Activated effector memory CD4-positive, alpha-beta T cell treated with Interleukin-2 at 50 U/mL for 16 hours (primary cell): ENCODE results near the gene CCDC74B.
"Not testable (repeated sequence)": the region's sequence is repeated elsewhere in the genome, so short reads cannot be mapped to it uniquely, and the experiment has no call there.

ENCODE experiments used
- DNase-seq: peaks from one replicate; pipeline ENCODE4 v3.0.0-alpha.2; 2020

Gene CCDC74B

GRCh38 chr2:130165293-130166016, 20.5 kb upstream of the CCDC74B start:
- no peak for DNase-seq

DNA sequence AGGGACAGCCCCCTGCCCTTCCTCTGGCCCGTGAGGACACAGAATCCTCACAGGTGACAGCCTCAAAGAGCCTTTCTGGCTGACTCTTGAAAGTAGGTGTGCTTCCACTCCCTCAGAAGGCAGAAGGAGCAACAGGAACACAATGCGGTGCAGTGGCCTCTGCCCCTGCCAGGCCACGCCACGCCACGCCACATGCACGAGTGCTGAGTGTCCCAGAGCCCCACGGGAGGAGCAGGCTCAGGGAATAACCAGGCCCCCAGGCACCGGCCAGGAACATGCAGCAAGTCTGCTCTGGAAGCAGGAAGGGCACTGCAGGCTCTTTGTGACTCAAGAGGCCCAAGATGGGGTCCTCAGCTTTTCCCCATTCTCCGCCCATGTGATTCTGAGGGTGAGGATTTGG, 18.1 kb upstream of the CCDC74B start:
- no peak for DNase-seq

- not testable (repeated sequence) for DNase-seq
Measured at GRCh38 chr2:130162486-130162885, 17.6 kb upstream of the CCDC74B start.

DNA sequence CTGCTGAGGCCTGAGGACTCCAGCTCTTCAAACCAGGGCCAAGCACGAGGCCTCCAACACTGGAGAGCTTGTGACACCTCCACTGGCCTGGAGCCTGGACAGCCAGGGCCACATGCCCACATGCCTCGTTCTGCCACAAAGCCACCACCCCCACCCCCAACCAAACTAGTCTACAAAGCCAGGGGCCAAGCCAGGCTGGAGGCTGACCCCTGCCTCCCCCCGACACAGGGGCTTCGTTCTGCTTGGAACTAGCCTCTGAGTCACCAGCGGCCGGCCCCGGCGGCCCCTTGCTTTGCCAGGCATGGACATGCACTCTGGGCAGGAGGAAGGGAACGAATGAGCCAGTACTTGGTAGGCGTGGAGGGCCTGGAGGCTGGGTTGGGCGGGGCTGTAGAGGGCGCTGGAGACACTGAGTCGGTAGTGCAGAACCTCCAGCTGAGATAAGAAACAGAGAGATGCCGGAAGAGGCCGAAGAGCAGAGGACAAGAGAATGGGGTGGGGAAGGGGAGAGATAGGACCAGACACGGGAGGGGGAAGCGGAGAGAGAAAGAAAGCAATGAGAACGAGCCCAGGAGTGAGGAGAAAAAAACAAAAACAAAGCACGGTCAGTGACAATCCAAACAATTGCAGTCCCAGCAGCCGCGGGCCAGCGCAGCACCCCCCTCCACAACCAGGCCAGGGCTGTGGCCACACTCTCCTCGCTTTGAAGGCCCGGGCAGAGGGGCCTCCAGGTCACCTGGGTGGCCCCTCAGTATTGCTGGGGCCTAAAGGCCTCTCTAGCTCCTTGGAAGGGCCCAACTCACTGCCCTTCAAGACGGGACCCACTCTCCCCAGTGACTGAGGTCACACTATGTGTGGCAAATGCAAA, 16.2 kb upstream of the CCDC74B start:
- DNase-seq = not testable (repeated sequence)

DNA sequence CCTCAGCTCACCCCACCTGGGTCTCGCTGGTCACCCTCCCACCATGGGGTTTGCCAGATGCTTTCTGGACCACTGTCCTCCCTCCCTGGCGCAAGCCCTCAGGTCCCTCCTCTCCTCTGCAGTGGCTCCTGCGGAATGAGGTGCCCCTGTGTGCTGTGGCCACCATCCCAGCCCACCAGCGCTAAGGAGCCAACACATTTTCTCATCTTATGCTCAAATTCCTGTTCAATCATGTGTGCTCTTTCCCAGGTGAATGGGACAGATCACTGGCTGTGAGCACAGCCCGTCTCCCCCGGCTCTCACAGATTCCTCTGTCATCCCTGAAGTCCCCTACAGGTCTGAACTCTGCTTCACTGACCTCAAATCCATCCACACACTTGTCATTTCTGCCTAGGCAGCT, 15.2 kb upstream of the CCDC74B start:
- no peak for DNase-seq

DNA sequence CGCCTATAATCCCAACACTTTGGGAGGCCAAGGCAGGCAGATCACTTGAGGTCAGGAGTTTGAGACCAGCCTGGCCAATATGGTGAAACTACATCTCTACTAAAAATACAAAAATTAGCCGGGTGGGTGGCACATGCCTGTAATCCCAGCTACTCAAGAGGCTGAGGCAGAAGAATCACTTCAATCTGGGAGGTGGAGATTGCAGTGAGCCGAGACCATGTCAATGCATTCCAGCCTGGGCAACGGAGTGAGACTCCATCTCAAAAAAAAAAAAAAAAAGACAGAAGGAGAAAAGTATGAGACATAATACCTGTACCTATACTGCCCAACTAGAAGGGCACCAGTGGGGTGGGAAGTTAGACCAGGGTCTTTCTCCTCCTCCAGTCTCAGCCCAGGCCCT, 14.5 kb upstream of the CCDC74B start:
- not testable (repeated sequence) for DNase-seq

DNA sequence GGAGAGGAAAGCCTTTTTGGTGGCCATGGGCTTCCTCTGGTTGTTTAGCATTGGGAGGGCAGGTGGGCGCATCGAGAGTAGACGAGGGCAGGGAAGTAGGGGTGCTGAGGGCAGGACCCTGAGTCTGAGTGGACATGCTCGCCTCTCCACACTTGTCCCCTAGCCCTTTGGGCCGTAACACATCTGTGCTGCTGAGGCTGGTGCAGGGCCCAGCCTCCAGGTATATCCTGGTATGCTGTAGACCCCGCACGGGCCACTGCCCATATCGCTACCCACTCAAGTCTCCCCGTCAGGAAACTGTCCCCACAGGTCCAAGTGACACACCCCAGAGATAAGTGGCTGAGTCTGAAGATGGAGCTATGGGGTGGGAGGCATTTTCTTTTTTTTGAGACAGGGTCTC, 13.7 kb upstream of the CCDC74B start:
- no peak for DNase-seq

DNA sequence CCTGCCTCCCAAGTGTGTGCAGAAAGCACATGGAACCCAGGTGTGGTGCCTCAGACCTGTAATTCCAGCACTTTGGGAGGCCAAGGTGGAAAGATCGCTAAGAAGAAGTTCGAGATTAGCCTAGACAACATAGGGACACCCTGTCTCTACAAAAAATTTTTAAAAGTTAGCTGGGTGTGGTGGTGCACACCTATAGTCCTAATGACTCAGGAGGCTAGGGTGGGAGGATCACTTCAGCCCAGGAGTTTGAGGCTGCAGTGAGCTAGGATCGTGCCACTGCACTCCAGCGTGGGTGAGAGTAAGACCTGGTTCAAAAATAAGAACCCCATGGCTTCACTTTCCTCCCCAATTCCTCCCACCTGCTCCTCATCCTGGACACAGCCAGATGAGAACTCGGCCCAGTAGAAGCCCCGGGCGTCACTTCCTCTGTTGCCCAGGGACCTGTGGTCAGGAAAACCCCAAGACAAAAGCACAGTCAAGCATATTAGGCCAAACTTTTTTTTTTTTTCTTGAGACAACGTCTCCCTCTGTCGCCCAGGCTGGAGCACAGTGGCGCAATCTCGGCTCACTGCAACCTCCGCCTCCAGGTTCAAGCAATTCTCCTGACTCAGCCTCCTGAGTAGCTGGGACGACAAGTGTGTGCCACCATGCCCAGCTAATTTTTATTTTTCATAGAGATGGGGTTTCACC, 13.1 kb upstream of the CCDC74B start:
- not testable (repeated sequence) for DNase-seq

DNA sequence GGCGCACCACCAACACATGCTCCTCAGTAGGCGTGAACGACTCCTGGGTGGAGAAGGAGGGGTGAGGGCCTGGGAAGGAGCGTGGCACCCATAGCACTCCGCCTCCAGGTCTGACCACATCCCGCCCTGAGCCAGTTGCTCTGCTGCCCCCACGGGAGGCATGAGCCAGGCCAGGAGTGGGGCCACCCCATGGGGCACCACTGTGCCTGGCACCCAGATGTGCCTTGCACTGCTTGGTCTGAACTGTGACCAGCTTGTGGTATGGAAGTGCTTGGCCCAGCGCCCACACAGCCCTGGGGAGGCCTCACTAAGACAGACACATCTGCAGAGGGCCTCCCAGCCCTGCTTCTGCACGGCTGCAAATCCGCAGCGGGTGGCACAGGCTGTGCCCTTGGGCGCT, 12.4 kb upstream of the CCDC74B start:
- DNase-seq = not testable (repeated sequence)

DNA sequence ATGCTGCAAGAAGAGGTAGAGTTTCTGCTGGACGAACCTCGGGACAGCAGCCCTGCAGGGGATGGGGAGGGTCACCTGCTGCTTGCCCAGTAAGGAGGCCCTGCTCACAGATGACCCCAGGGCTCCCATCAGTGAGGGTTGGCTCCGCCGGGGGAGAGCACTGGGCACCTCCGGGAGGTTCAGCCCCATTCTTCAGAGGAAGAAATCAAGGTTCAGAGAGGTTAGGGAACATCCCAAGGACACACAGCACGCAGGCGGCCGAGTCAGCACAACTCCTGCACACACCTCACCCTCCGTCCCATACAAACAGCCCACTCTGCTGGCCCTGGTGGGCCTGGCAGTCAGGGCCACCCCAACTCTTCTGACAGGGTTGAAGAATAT, 11.7 kb upstream of the CCDC74B start:
- no peak for DNase-seq

DNA sequence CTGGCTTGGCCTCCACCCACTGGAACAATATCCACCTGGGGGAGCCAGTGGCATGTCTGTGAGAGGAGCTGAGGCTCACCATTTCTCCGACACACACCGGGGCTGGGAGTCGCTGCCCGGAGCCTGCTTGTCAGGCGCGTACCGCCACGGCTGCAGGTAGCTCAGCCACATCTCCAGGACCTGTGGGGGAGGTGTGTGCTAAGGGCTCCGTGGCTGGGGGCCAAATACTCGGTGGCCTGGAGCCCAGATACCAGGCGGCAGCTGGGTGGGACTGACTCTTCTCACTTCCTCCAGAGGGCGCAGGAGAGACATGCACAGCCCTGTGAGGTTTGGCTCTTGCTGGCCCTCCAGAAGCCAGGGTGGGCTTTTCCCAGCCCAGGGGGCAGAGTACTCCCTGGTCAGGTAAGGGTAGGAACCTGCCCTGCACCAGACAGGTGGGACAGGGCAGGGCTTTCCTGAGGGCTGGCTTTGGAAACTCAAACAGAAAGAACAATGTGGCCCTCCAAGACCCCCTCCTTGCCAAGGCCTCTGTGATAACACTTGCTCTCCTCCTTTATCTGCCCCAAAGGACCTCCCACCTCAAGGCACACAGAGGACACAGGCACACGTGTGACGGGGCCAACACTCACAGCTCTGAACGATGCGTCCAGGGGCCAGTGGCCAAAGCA, 11.2 kb upstream of the CCDC74B start:
- DNase-seq = not testable (repeated sequence)

DNA sequence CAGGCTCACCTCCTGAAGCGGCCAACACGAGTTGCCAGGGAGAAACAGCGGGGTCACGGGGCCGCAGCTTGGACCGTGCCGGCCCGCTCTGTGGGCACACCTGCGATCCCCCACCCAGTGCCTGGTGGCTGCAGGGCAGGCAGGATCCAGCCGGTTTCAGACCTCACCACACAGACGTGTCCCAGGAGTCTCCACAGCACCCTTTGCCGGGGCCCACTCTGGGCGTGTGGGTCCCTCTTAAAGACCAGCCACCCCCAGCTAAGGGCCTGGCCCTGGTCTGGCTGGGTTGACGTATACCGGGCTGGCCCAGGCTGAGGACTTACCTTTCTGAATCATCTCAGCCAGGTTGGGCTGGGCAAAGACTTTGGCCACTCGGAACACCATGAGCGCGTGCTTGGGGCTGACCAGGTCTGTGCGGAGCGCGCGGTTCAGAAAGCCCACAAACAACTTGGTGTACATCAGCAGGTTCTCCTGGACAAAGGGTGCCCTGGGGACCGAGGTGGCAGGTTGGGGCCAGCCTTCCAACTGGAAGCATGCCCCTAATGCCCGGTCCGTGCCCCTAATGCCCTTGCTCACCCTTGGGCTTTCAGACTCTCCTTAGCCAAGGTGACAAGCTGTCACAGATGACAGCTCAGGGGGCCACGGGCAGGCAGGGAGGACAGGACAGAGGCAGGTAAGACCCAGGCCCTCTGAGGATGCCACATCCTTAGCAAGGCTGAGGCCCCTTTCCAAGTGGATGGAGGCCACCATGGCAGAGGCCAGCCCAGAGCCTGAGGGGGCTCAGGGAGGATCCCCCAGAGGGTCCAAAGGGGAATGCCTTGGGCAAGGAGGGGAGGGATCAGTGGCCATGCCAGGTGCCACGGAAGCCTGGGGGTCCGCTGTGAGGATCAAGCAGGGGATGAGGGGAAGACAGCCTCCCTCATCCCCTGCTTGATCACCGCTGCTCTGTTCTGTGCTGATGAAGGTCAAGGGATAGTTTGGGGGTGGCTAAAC, 10.2 kb upstream of the CCDC74B start:
- DNase-seq = no peak

GRCh38 chr2:130154423-130154770, 9.5 kb upstream of the CCDC74B start:
- DNase-seq = not testable (repeated sequence)

DNA sequence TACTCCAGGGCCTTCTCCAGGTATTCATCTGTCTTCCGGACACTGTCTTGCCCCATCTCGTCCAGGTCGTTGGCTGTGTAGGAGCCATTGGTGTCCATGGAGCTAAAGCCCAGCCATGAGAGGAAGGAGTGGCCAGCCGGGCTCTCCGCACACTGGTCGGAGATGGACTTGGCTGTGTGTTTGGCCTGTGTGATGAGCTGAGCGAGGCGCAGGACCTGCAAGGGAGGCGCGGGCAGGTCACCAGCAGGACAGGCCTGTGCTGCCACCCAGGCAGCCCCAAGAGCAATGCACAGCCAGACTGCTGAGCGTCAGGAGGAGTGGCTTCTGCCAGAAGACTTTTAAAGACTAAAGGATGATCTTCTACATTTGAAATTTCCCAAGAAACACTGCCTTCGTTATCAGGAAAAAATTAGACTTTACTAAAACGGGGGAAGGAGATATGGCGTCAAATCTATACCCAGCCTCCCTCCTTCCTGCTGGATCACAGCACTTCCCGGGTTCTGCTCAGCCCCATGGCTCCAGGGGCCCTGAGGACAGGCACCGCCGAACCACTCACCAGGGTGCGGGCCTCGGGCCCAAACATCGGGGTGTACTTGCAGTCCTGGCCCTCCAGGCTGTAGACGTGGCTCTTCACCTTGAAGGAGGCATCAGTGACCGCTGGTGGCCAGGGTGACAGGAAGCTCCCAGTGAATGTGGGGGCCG, 9.0 kb upstream of the CCDC74B start:
- not testable (repeated sequence) for DNase-seq

GRCh38 chr2:130152816-130153595, 8.1 kb upstream of the CCDC74B start:
- DNase-seq = no peak

DNA sequence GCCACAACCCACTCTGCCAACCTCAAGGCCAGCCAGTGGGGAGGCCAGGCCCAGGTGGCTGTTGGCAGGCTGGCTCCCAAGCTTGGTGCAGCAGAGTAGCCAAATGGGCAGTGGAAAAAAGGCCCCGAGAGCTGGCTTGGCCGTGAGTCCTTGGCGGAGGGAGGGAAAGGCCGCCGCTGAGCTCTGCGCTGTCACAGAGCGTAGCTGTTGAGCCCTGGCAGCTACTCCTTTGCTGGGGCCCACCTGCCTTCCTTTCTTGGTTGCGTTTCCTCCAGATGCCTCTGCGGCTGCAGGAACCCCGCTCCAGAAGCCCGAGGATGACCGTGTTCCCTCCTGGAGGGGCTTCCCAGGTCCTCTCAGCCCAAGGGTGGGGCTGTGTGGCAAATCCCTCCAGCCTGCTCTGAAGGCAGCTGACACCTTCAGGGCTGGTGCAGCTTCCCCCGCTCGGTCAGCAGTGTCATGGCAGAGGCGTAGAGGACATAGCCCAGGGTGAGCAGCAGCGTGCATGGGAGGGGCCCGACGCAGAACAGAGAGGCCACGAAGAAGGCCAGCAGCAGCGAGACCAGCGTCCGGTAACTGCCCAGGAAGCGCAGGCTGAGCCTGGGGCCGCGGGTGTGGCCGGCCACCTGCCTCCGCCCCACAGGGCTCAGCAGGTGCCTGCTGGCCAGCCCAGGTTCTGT, 7.4 kb upstream of the CCDC74B start:
- DNase-seq = not testable (repeated sequence)

GRCh38 chr2:130151145-130151512, 6.2 kb upstream of the CCDC74B start:
- not testable (repeated sequence) for DNase-seq

DNA sequence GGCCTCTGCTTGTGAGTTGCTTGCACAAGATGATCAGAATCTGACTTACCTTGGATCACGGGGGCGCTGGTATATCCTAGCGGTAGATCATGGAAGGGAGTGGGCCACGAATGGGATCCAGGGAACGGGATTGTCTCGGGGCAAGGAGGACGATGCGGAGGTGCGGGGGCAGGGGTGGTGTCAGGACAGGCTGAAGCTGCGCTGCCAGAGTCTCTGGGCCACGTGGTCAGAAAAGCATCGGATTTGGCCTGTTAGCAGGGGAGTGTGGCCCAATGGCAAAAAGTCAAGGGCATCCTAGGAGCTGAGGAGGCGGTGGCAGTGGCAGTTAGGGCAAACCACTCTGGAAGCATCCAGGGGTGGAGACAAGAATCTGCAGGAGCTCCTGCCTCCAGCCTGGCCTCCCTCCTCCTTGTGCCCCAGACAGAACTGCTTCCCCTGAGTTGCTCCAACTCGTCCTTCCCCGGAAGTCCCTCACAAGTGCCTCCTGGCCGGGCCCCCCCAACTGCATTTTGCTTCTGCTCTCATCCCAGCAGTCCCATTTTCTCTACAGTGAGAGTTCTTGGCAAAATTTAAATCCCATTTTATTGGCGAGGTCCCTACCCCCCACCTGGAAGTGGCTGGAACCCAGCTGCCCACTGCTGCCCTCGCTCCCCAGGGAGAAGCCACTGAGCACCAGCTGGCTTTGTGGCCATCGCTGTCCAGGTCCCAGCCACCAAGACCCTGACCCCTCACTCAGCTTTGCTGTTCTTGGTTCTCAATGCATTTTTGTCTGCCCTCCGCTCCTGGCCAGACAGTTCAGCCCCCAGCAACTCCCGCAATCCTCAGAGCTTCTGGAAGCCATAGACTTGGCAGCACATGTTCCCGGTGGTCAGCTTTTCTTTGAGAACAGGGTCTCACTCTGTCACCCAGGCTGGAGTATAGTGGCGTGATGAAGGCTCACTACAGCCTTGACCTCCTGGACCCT, 5.6 kb upstream of the CCDC74B start:
- no peak for DNase-seq

DNA sequence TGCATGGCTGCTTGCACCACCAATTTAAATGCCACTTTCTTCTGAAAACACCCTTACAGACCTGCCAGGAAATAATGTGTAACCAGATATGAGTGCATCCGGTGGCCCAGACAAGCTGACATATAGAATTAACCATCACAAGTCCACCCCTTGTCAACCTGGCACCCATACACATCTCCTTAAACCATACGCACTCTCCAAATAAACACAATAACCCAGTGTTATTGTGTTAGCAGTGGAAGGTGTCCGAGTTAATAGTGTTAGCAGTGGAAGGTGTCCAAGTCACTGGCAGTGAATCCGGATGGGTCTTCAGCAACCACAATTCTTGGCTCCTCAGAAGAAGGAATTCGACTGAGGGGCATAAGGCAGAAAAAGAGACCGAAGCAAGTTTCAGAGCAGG, 3.6 kb upstream of the CCDC74B start:
- not testable (repeated sequence) for DNase-seq
